PFSK-1 (cell line): Measurements from ENCODE around the gene DCUN1D1.

ENCODE experiments used
- POLR2AphosphoS5 ChIP-seq: IDR thresholded peaks from 2 replicates; pipeline ENCODE4 v1.6.1; 2012; ENCODE audit warnings: low read depth, mild to moderate bottlenecking, control low read depth, low read length, moderate library complexity
- REST ChIP-seq, 2 experiments: IDR thresholded peaks; 2 replicates each; pipeline versions ENCODE4 v1.6.1 to v1.8.0; 2011 to 2012; ENCODE audit warnings: low read depth in 2 of 2, low read length in 2 of 2, control low read depth in 1 of 2, inconsistent platforms in 1 of 2, mild to moderate bottlenecking in 1 of 2, moderate library complexity in 1 of 2; ENCODE audit not compliant: insufficient read depth in 1 of 2
- SIN3A ChIP-seq: IDR thresholded peaks from 2 replicates; pipeline ENCODE4 v1.6.1; 2012; ENCODE audit warnings: mild to moderate bottlenecking, low read length, moderate library complexity, borderline replicate concordance; ENCODE audit not compliant: insufficient read depth
- TAF1 ChIP-seq: IDR thresholded peaks from 2 replicates; pipeline ENCODE4 v1.6.1; 2012; ENCODE audit warnings: low read length, control low read depth, borderline replicate concordance; ENCODE audit not compliant: insufficient read depth

GRCh38 chr3:183022936-183023516 lies 42.7 kb upstream of the DCUN1D1 start:
- TF ChIP-seq POLR2AphosphoS5 (no peak), REST (IDR thresholded peaks at IDR 0.05; ENCODE audit: insufficient read depth in 1 of 2, low read depth in 2 of 2, low read length in 2 of 2) (no peak), SIN3A (no peak), TAF1 (no peak)
